ENCODE measurements around the gene CHAF1A.

The CHAF1A gene

GRCh38 chr19:4373601-4374497 lies 28.6 kb upstream of the CHAF1A start:
- TF ChIP-seq CTCF (IDR thresholded peaks at IDR 0.05): no peak

DNA sequence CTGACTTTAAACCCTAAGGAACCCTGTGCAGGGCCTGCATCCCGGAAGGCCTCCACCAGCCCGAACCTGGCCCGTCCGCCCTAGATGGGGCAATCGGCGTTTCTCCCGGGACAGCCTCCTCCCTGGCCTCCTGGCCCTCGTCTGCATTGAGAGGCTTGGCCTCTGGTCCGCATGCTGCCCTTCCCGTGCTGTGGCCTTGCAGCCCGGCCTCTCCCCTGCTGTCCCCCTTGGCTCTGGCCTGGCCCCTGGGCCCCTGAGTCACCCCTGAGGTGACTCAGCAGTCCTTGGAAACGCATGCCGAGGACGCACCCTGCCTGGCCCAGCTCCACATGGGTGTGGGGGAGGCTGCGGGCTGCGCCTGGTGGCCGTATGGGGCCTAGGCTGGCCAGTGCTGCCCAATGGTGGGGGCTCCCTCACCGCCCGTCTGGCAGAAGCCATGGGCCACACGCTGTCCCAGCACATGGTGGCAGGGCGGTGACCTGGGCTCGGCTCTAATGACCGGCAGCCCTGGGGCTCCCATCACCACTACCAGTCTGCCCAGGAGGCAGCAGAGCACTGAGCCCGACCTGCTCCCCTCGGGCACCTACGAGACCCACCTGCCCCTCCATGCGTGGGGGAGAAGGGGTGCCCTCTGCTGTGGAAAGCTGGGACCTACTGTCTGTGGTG lies 27.8 kb upstream of the CHAF1A start:
- no peak for TF ChIP-seq CTCF (IDR thresholded peaks at IDR 0.05)

GRCh38 chr19:4375164-4376027 lies 27.0 kb upstream of the CHAF1A start:
- no peak; the same call in 1 of the 2 replicates for TF ChIP-seq CTCF (IDR thresholded peaks at IDR 0.05)

DNA sequence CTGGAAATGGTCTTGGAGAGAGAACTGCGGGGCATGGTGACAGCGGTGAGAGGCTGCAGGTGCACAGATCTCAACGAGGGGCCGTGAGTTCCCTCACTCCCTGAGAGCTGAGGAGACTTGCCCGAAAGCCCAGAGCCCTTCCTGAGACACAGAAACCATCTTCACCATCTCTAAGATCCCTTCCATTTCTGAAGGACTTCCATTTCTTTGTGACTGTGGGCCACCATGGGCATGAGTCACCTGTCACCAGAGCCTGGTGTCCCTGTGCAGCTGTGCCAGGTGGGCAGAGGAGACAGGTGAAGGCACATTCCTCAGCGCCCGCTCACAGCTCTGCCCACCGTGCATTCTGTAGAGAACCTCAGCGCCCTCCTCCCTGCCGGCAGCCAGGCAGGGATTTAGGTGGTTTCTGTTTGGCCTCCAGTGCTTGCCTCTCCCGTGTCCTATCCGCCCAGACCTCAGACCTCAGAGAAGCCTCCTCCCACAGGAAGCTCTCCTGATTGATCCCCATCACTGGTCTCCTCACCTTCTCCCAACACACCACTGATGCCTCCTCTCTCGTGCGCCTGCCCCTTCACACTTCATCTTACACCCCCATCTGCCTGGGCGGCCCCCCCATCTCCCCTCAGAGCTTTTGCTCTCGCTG lies 26.3 kb upstream of the CHAF1A start:
- no peak for TF ChIP-seq CTCF (IDR thresholded peaks at IDR 0.05)

- no peak for TF ChIP-seq CTCF (IDR thresholded peaks at IDR 0.05)
These were observed 25.8 kb upstream of the CHAF1A start for GRCh38 chr19:4376671-4376990.

DNA sequence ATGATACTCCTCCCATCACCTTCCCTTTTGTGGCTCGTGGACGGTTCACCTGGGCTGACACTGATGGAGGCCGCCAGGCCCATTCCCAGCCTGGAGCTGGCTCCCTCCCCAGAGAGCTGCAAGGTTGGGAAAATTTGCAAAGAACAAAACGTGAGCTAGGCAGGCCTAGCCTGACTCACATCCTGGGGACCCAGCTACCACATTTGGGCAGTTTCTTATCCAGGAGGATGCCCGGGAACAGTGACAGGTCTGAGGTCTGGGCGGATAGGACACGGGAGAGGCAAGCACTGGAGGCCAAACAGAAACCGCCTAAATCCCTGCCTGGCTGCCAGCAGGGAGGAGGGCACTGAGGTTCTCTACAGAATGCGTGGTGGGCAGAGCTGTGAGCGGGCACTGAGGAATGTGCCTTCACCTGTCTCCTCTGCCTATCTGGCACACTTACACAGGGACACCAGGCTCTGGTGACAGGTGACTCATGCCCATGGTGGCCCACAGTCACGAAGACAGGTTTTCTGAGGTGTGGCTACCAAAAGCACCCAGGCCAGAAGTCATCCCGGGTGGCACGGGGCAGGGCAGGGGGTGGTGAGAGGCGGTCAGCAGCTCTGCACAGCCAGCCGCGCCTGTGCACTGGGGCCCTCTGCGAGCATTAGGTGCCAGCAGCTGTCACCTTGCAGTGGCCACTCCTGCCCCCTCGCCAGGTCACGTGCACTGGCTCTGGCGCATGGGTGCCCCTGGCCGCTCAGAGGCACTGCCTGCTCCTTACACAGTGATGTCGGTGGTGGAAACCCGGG lies 25.3 kb upstream of the CHAF1A start:
- TF ChIP-seq CTCF (IDR thresholded peaks at IDR 0.05): no peak

All from LNCAP (cell line).